Measurements from ENCODE around the gene SHB. TPM values are rescaled to one million over a fixed set of nuclear protein-coding genes. Genes with fewer than 3 reads are reported as not detected.
A peak's percentile ranks its signal among the peaks of the same experiment; 100 is the strongest.

The SHB gene
- total RNA-seq, 4 donors from 2014 or later, result 12.3 to 22.9 (median 16.3) TPM

- 78% methylated on average over 9 of the region's 14 CpGs for WGBS
- Histone ChIP-seq H3K27ac (no peak overlapping the region), H3K4me1 (peaks cover 29% of the 10 kb centered on the region), H3K4me3 (no peak overlapping the region), H3K9me3 (no peaks in the 10 kb centered on the region), H3K27me3 (no peaks in the 10 kb centered on the region), H3K36me3 (no peaks in the 10 kb centered on the region)
- no peak for DNase-seq (ENCODE audit: low spot score in 2 of 2)
- TF ChIP-seq POLR2A (IDR thresholded peaks at IDR 0.05) (no peak), CTCF (IDR thresholded peaks at IDR 0.05) (no peak), EP300 (IDR thresholded peaks at IDR 0.05) (no peak), POLR2AphosphoS5 (IDR thresholded peaks at IDR 0.05) (no peak)
These were observed 133.9 kb downstream of the SHB start for GRCh38 chr9:37935096-37935495.

DNA sequence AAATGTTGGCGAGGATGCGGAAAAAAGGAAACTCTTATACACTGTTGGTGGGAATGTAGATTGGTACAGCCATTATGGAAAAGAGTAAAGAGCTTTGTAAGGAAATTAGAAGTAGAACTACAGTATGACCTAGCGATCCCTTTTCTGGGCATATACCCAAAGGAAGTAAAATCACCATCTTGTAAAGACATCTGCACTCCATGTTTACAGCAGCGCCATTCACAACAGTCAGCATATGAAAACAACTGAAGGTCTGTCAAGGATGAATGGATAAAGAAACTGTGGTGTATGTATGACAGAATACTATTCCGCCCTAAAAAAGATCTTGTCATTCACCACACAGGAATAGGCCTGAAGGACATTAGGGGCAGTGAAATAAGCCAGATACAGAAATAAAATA, 137.4 kb downstream of the SHB start:
- TF ChIP-seq CTCF (IDR thresholded peaks at IDR 0.05) (no peak), POLR2AphosphoS5 (IDR thresholded peaks at IDR 0.05) (no peak), POLR2A (IDR thresholded peaks at IDR 0.05) (no peak), EP300 (IDR thresholded peaks at IDR 0.05) (no peak)
- DNase-seq (ENCODE audit: low spot score in 2 of 2), result no peak
- H3K4me3 ChIP-seq, result no peak overlapping the region

GRCh38 chr9:37929441-37929895, 139.6 kb downstream of the SHB start:
- Histone ChIP-seq H3K36me3 (no peaks in the 10 kb centered on the region), H3K4me3 (no peak overlapping the region), H3K4me1 (peaks cover 8% of the 10 kb centered on the region), H3K9me3 (no peaks in the 10 kb centered on the region), H3K27ac (peak overlapping the region; percentile 16), H3K27me3 (no peaks in the 10 kb centered on the region)
- DNase-seq (ENCODE audit: low spot score in 2 of 2), result no peak
- no peak for TF ChIP-seq EP300 (IDR thresholded peaks at IDR 0.05)
- TF ChIP-seq CTCF (IDR thresholded peaks at IDR 0.05), result no peak
- no peak for TF ChIP-seq POLR2AphosphoS5 (IDR thresholded peaks at IDR 0.05)
- TF ChIP-seq POLR2A (IDR thresholded peaks at IDR 0.05), result no peak
- WGBS, result 62% methylated on average over 5 of the region's 11 CpGs

More for the DNA sequence above, 137.4 kb downstream of the SHB start:
- 89% methylated on average over 5 of the region's 5 CpGs for WGBS
- Histone ChIP-seq H3K27ac (no peak overlapping the region), H3K36me3 (no peaks in the 10 kb centered on the region), H3K9me3 (no peaks in the 10 kb centered on the region), H3K27me3 (no peaks in the 10 kb centered on the region), H3K4me1 (peaks cover 8% of the 10 kb centered on the region)

GRCh38 chr9:37928552-37929430, 140.2 kb downstream of the SHB start:
- peak overlapping the region; percentile 16 for H3K27ac ChIP-seq
- TF ChIP-seq CTCF (IDR thresholded peaks at IDR 0.05) (no peak), EP300 (IDR thresholded peaks at IDR 0.05) (no peak), POLR2AphosphoS5 (IDR thresholded peaks at IDR 0.05) (no peak), POLR2A (IDR thresholded peaks at IDR 0.05) (no peak)

More at GRCh38 chr9:37928552-37929430, 140.2 kb downstream of the SHB start:
- DNase-seq (ENCODE audit: low spot score in 2 of 2), result no peak
- Histone ChIP-seq H3K4me3 (no peak overlapping the region), H3K27me3 (no peaks in the 10 kb centered on the region), H3K9me3 (no peaks in the 10 kb centered on the region), H3K36me3 (no peaks in the 10 kb centered on the region), H3K4me1 (peaks cover 8% of the 10 kb centered on the region)
- 83% methylated on average over 18 of the region's 20 CpGs for WGBS
